Hepatocyte (in vitro differentiated cells): ENCODE measurements around the gene FARSA. TPM values are rescaled to one million over a fixed set of nuclear protein-coding genes. Genes with fewer than 3 reads are reported as not detected.

Source experiments
- DNase-seq: peaks from one replicate; pipeline ENCODE4 v3.0.0-alpha.2; 2016; ENCODE audit warnings: low spot score
- H2AFZ ChIP-seq: fragments of 200-600 bp; sonication (generic); 2 replicates; pipeline ENCODE4 v1.6.0; 2016; ENCODE audit warnings: antibody characterized with exemption, mild to moderate bottlenecking
- H3K27ac ChIP-seq: fragments of 200-600 bp; sonication (generic); 2 replicates; pipeline ENCODE4 v1.5.1; 2016; ENCODE audit warnings: mild to moderate bottlenecking
- H3K27me3 ChIP-seq: fragments of 200-600 bp; sonication (generic); 2 replicates; pipeline ENCODE4 v1.6.1; 2016
- H3K36me3 ChIP-seq: fragments of 200-600 bp; sonication (generic); replicated peaks from 2 replicates; pipeline ENCODE4 v1.5.1; 2016; ENCODE audit warnings: low read depth; ENCODE audit not compliant: insufficient read depth
- H3K4me1 ChIP-seq: fragments of 200-600 bp; sonication (generic); 2 replicates; pipeline ENCODE4 v1.5.1; 2016; ENCODE audit warnings: mild to moderate bottlenecking, moderate library complexity; ENCODE audit not compliant: insufficient read depth
- H3K4me2 ChIP-seq: fragments of 200-600 bp; sonication (generic); 2 replicates; pipeline ENCODE4 v1.6.0; 2016
- H3K4me3 ChIP-seq: fragments of 200-600 bp; sonication (generic); 2 replicates; pipeline ENCODE4 v1.5.1; 2016; ENCODE audit warnings: mild to moderate bottlenecking
- H3K79me2 ChIP-seq: fragments of 200-600 bp; sonication (generic); 2 replicates; pipeline ENCODE4 v1.6.0; 2017; ENCODE audit warnings: mild to moderate bottlenecking
- H3K9me2 ChIP-seq: fragments of 200-600 bp; sonication (generic); replicated peaks from 2 replicates; pipeline ENCODE4 v1.6.0; 2017; ENCODE audit warnings: mild to moderate bottlenecking; ENCODE audit not compliant: insufficient read depth
- H3K9me3 ChIP-seq: fragments of 200-600 bp; sonication (generic); 2 replicates; pipeline ENCODE4 v1.5.1; 2016; ENCODE audit warnings: low read depth, mild to moderate bottlenecking
- H4K20me1 ChIP-seq: fragments of 200-600 bp; sonication (generic); 2 replicates; pipeline ENCODE4 v1.6.0; 2016; ENCODE audit warnings: mild to moderate bottlenecking; ENCODE audit not compliant: insufficient read depth, poor library complexity, severe bottlenecking
- EZH2 ChIP-seq: fragments of 200-600 bp; sonication (generic); IDR thresholded peaks from 2 replicates; pipeline ENCODE4 v1.6.1; 2016; ENCODE audit warnings: antibody characterized with exemption, mild to moderate bottlenecking, borderline replicate concordance
- EZH2phosphoT487 ChIP-seq: fragments of 200-600 bp; sonication (generic); IDR thresholded peaks from one replicate; pipeline ENCODE4 v1.6.1; 2018; ENCODE audit warnings: antibody characterized with exemption, mild to moderate bottlenecking, low read depth, moderate library complexity; ENCODE audit not compliant: unreplicated experiment, severe bottlenecking
- WGBS: methylation state at CpG from one replicate; pipeline ENCODE4 v1.1.6; 2016; ENCODE audit warnings: low lambda C conversion rate; ENCODE audit errors: missing lambda C conversion rate; 5-methylcytosine and 5-hydroxymethylcytosine counted together
- polyA plus RNA-seq: library from polyadenylated mRNA; unstranded; fragments of >200 nt; fragmentation: Nextera tagmentation; extraction: Ambion mirVana; gene quantifications from 2 replicates; pipeline ENCODE4 v1.2.1, GENCODE V29; 2016
- total RNA-seq: library from RNA; depleted of rRNA; stranded (reverse); fragments of >200 nt; gene quantifications from 2 replicates; pipeline ENCODE4 v1.2.3, GENCODE V29; 2014
- TF ChIP-seq, protein P1 (sequence below): fragments of 200-600 bp; sonication (generic); IDR thresholded peaks from 2 replicates; pipeline ENCODE4 v1.5.1; 2016; ENCODE audit warnings: antibody characterized with exemption, mild to moderate bottlenecking; ENCODE audit not compliant: poor library complexity

The FARSA gene
- total and polyA plus RNA-seq, 2 experiments from 2014 or later = 45.6 to 86.5 TPM

DNA sequence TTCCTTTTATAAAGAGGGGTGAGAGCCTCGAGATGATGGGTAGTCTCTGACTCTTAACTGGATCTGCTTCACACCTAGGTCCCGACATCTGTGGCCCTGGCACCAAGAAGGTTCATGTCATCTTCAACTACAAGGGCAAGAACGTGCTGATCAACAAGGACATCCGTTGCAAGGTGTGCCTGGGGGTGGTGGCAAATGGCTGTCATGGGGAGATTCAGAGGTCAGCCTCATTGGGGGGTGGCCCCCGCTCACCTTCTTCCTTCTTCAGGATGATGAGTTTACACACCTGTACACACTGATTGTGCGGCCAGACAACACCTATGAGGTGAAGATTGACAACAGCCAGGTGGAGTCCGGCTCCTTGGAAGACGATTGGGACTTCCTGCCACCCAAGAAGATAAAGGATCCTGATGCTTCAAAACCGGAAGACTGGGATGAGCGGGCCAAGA is 6.5 kb upstream of the FARSA start:
- peaks cover 43% of the 10 kb centered on the region for H3K4me1 ChIP-seq
- DNase-seq = no peak
- no peaks in the 10 kb centered on the region for H3K9me2 ChIP-seq
- 80% methylated on average over 10 of the region's 10 CpGs for WGBS
- no peak overlapping the region for H2AFZ ChIP-seq
- TF ChIP-seq EZH2 = no peak
- TF ChIP-seq EZH2phosphoT487 = no peak
- peaks cover 48% of the 10 kb centered on the region for H3K79me2 ChIP-seq
- H3K27ac ChIP-seq = no peak overlapping the region
- H3K9me3 ChIP-seq = no peaks in the 10 kb centered on the region
- H3K4me2 ChIP-seq = peak overlapping the region; percentile 90
- peaks cover 39% of the 10 kb centered on the region for H4K20me1 ChIP-seq
- H3K27me3 ChIP-seq = no peaks in the 10 kb centered on the region
- no peaks in the 10 kb centered on the region for H3K36me3 ChIP-seq
- H3K4me3 ChIP-seq = peak overlapping the region; percentile 56

DNA sequence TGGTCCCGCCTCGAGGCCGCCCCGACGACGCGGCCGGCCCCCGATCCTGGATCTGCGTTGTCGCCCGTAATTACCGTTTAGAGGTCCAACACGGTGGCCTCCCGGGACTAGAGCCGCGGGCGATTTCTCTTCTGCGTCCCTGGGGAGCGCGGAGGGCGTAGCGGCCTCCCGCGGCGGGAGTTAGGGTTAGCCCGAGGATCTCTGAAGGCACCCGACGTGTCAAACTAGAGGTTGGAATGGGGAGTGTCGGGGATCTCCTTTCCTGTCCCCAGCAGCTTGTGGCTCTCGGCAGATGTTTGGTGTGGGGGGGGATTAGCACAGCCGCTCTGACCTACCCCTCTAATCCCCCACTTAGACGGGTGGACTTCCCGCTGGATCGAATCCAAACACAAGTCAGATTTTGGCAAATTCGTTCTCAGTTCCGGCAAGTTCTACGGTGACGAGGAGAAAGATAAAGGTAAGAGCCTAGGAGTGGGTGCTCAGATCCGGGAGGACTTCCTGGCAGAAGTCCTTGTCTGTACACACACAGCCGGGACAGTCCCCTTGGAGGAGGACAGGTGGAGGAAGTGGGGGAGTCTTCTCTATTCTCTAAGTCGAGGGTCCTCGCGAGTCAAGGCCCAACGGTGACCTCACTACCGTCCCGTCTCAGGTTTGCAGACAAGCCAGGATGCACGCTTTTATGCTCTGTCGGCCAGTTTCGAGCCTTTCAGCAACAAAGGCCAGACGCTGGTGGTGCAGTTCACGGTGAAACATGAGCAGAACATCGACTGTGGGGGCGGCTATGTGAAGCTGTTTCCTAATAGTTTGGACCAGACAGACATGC is 5.5 kb upstream of the FARSA start:
- TF ChIP-seq EZH2 = no peak
- no peak for TF ChIP-seq EZH2phosphoT487
- TF ChIP-seq, protein P1, sequence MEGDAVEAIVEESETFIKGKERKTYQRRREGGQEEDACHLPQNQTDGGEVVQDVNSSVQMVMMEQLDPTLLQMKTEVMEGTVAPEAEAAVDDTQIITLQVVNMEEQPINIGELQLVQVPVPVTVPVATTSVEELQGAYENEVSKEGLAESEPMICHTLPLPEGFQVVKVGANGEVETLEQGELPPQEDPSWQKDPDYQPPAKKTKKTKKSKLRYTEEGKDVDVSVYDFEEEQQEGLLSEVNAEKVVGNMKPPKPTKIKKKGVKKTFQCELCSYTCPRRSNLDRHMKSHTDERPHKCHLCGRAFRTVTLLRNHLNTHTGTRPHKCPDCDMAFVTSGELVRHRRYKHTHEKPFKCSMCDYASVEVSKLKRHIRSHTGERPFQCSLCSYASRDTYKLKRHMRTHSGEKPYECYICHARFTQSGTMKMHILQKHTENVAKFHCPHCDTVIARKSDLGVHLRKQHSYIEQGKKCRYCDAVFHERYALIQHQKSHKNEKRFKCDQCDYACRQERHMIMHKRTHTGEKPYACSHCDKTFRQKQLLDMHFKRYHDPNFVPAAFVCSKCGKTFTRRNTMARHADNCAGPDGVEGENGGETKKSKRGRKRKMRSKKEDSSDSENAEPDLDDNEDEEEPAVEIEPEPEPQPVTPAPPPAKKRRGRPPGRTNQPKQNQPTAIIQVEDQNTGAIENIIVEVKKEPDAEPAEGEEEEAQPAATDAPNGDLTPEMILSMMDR = peak; percentile 17
- Histone ChIP-seq H3K36me3 (no peaks in the 10 kb centered on the region), H2AFZ (no peak overlapping the region), H3K4me1 (peaks cover 43% of the 10 kb centered on the region), H4K20me1 (peaks cover 36% of the 10 kb centered on the region), H3K4me3 (peak overlapping the region; percentile 56), H3K79me2 (peaks cover 48% of the 10 kb centered on the region), H3K4me2 (peak overlapping the region; percentile 90), H3K9me2 (no peaks in the 10 kb centered on the region), H3K27me3 (no peaks in the 10 kb centered on the region), H3K9me3 (no peaks in the 10 kb centered on the region), H3K27ac (peak overlapping the region; percentile 81)
- peak; percentile 65 for DNase-seq
- WGBS = 1% methylated on average over 54 of the region's 54 CpGs

DNA sequence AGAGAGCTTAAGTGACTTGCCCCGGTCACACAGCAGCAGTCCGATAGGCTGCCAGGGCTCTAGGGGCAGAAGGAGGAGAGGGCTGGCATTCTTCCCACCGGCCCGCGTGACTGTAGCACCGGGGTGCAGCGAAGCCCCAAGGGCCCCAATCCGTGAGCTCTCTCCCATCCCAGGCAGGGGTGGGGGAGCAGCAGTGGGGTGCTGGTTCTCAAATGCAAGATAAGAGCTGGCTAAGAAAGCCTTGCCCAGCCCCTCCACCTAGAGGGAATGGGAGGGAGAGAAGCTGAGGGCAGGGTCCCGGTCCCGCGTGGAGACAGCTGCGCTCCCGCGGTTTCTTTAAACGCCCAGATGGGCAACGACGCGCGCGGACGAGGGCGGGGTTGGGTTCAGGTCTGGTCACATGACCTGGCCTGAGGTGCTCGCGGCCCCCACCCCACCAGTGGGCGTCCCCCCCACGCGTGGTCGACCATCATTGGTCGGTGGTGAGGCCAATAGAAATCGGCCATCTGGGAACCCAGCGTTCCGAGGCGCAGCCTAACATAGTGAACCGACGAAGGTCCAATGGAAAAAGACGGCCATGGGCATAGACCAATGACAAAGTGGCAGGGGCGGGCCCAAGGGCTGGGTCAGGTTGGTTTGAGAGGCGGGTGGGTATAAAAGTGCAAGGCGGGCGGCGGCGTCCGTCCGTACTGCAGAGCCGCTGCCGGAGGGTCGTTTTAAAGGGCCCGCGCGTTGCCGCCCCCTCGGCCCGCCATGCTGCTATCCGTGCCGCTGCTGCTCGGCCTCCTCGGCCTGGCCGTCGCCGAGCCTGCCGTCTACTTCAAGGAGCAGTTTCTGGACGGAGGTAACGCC is 4.6 kb upstream of the FARSA start, which contains the start of gene CALR:
TSS of gene CALR (plus strand) at position 683 of the 852 bp plus-strand sequence. CDS start at position 754, 71 bp downstream.
- Histone ChIP-seq H3K27me3 (no peaks in the 10 kb centered on the region), H3K4me3 (peak within 1 kb of the TSS; percentile 56), H3K9me3 (no peaks in the 10 kb centered on the region), H3K4me1 (peaks cover 36% of the 10 kb centered on the region), H2AFZ (peak within 1 kb of the TSS; percentile 53), H4K20me1 (peaks cover 30% of the 10 kb centered on the region), H3K27ac (peak within 1 kb of the TSS; percentile 81), H3K4me2 (peak within 1 kb of the TSS; percentile 90), H3K36me3 (no peaks in the 10 kb centered on the region), H3K79me2 (peaks cover 46% of the 10 kb centered on the region), H3K9me2 (no peaks in the 10 kb centered on the region)
- peak; percentile 99 for DNase-seq
- TF ChIP-seq EZH2phosphoT487 = no peak
- TF ChIP-seq EZH2 = no peak
- TF ChIP-seq, protein P1 = no peak
- under 1% methylated on average over 49 of the region's 63 CpGs for WGBS
